ENCODE data around the gene DEFB108B. TPM values are rescaled to one million over a fixed set of nuclear protein-coding genes. Genes with fewer than 3 reads are reported as not detected.

The DEFB108B gene
- total RNA-seq, 1 experiment from 2014 or later: not detected

DNA sequence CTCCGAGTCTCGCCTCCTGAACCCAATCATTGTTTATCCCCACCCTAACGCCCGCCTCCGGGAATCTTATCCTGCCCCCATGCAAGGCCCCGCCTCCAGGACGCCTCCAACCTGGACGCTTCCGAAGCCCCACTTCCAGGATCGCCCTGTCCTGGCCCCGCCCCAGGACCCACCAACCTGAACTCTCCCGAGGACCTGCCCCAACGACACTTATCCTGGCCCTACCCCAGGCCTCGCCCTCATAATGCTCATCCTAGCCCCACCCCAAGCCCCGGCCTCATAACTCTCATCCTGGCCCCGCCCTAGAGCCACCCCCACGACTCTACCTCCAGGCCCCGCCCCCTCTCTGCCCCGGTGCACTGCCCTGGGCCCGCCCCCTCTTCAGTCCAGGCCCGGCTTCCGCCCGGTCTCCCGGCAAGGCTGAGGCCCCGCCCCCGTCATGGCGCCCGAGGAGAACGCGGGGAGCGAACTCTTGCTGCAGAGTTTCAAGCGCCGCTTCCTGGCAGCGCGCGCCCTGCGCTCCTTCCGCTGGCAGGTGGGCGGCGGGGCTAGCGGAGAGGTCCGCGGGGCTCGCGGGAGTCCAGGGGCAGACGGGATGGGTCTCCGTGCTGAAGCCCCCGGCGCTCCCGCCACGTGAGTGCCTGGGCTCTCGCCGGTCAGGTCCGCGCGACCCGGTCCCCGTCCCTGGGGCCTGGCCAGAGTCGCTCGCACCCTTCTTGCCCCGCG is 45.7 kb upstream of the DEFB108B start (continued):
- TF ChIP-seq, protein P1, sequence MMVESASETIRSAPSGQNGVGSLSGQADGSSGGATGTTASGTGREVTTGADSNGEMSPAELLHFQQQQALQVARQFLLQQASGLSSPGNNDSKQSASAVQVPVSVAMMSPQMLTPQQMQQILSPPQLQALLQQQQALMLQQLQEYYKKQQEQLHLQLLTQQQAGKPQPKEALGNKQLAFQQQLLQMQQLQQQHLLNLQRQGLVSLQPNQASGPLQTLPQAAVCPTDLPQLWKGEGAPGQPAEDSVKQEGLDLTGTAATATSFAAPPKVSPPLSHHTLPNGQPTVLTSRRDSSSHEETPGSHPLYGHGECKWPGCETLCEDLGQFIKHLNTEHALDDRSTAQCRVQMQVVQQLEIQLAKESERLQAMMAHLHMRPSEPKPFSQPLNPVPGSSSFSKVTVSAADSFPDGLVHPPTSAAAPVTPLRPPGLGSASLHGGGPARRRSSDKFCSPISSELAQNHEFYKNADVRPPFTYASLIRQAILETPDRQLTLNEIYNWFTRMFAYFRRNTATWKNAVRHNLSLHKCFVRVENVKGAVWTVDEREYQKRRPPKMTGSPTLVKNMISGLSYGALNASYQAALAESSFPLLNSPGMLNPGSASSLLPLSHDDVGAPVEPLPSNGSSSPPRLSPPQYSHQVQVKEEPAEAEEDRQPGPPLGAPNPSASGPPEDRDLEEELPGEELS (CRISPR knock-in tag; IDR thresholded peaks at IDR 0.05): peak; percentile 60; the same call in 1 of the 2 replicates
- TF ChIP-seq, protein P2, sequence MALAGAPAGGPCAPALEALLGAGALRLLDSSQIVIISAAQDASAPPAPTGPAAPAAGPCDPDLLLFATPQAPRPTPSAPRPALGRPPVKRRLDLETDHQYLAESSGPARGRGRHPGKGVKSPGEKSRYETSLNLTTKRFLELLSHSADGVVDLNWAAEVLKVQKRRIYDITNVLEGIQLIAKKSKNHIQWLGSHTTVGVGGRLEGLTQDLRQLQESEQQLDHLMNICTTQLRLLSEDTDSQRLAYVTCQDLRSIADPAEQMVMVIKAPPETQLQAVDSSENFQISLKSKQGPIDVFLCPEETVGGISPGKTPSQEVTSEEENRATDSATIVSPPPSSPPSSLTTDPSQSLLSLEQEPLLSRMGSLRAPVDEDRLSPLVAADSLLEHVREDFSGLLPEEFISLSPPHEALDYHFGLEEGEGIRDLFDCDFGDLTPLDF (CRISPR knock-in tag; IDR thresholded peaks at IDR 0.05): no peak
- TF ChIP-seq TEAD4 (CRISPR knock-in tag; IDR thresholded peaks at IDR 0.05) (0 out of 2 replicates have a peak, but pooled peaks have one; percentile 4), SP1 (CRISPR knock-in tag; conservative IDR thresholded peaks at IDR 0.05) (peak; percentile 85), SMAD4 (CRISPR knock-in tag; IDR thresholded peaks at IDR 0.05) (no peak), ETV6 (CRISPR knock-in tag; IDR thresholded peaks at IDR 0.05) (peak; percentile 74; the same call in 1 of the 2 replicates), CREM (CRISPR knock-in tag; IDR thresholded peaks at IDR 0.05) (peak; percentile 55; the same call in 1 of the 2 replicates), CREB1 (CRISPR knock-in tag; IDR thresholded peaks at IDR 0.05) (peak; percentile 21; the same call in 1 of the 2 replicates), ZBTB21 (CRISPR knock-in tag; IDR thresholded peaks at IDR 0.05; ENCODE audit: borderline replicate concordance) (peak; percentile 66; the same call in 1 of the 2 replicates), MYBL2 (CRISPR knock-in tag; IDR thresholded peaks at IDR 0.05) (0 out of 2 replicates have a peak, but pooled peaks have one; percentile 38), NR3C1 (CRISPR knock-in tag; conservative IDR thresholded peaks at IDR 0.05; ENCODE audit: low read depth) (no peak), ZNF138 (CRISPR knock-in tag; conservative IDR thresholded peaks at IDR 0.05) (0 out of 2 replicates have a peak, but pooled peaks have one; percentile 16), OVOL2 (CRISPR knock-in tag; IDR thresholded peaks at IDR 0.05; ENCODE audit: borderline replicate concordance) (no peak), TEAD1 (CRISPR knock-in tag; IDR thresholded peaks at IDR 0.05) (0 out of 2 replicates have a peak, but pooled peaks have one; percentile 40)
- TF ChIP-seq, protein P3, sequence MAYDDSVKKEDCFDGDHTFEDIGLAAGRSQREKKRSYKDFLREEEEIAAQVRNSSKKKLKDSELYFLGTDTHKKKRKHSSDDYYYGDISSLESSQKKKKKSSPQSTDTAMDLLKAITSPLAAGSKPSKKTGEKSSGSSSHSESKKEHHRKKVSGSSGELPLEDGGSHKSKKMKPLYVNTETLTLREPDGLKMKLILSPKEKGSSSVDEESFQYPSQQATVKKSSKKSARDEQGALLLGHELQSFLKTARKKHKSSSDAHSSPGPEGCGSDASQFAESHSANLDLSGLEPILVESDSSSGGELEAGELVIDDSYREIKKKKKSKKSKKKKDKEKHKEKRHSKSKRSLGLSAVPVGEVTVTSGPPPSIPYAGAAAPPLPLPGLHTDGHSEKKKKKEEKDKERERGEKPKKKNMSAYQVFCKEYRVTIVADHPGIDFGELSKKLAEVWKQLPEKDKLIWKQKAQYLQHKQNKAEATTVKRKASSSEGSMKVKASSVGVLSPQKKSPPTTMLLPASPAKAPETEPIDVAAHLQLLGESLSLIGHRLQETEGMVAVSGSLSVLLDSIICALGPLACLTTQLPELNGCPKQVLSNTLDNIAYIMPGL (CRISPR knock-in tag; IDR thresholded peaks at IDR 0.05): peak; percentile 83; the same call in 1 of the 2 replicates
- TF ChIP-seq, protein P4, sequence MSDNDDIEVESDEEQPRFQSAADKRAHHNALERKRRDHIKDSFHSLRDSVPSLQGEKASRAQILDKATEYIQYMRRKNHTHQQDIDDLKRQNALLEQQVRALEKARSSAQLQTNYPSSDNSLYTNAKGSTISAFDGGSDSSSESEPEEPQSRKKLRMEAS (CRISPR knock-in tag; IDR thresholded peaks at IDR 0.05): peak; percentile 81
- TF ChIP-seq, protein P5, sequence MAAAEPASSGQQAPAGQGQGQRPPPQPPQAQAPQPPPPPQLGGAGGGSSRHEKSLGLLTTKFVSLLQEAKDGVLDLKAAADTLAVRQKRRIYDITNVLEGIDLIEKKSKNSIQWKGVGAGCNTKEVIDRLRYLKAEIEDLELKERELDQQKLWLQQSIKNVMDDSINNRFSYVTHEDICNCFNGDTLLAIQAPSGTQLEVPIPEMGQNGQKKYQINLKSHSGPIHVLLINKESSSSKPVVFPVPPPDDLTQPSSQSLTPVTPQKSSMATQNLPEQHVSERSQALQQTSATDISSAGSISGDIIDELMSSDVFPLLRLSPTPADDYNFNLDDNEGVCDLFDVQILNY (CRISPR knock-in tag; IDR thresholded peaks at IDR 0.05): peak; percentile 24; the same call in 1 of the 2 replicates
- TF ChIP-seq, protein P6, sequence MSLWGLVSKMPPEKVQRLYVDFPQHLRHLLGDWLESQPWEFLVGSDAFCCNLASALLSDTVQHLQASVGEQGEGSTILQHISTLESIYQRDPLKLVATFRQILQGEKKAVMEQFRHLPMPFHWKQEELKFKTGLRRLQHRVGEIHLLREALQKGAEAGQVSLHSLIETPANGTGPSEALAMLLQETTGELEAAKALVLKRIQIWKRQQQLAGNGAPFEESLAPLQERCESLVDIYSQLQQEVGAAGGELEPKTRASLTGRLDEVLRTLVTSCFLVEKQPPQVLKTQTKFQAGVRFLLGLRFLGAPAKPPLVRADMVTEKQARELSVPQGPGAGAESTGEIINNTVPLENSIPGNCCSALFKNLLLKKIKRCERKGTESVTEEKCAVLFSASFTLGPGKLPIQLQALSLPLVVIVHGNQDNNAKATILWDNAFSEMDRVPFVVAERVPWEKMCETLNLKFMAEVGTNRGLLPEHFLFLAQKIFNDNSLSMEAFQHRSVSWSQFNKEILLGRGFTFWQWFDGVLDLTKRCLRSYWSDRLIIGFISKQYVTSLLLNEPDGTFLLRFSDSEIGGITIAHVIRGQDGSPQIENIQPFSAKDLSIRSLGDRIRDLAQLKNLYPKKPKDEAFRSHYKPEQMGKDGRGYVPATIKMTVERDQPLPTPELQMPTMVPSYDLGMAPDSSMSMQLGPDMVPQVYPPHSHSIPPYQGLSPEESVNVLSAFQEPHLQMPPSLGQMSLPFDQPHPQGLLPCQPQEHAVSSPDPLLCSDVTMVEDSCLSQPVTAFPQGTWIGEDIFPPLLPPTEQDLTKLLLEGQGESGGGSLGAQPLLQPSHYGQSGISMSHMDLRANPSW (CRISPR knock-in tag; conservative IDR thresholded peaks at IDR 0.05; ENCODE audit: low read depth): no peak
- TF ChIP-seq, protein P7, sequence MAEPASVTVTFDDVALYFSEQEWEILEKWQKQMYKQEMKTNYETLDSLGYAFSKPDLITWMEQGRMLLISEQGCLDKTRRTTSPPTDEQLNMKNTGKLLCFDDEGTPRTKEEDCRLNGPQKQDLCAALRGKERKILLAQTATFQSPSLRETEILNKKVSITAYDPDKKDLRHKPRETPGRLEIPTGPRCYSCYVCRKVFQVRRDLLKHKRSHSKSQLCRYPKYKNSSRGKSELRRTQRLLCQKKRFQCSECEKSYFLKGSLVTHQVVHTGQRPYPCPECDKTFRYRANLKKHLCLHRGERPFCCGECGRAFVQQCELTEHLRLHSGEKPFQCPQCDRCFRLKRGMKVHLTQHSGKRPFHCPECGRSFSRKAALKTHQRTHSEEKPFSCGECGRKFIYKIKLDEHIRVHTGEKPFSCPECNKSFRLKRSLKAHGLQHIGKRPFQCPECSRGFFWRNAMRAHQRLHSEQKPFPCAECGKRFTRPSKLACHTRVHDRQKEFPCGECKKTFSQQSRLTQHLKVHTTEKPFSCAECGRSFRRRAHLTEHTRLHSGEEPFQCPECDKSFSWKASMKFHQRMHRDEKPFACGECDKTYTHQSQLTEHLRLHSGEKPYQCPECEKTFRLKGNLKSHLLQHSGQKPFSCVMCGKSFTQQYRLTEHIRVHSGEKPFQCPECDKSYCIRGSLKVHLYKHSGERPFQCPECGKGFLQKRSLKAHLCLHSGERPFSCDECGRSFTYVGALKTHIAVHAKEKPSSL (CRISPR knock-in tag; conservative IDR thresholded peaks at IDR 0.05): no peak
- TF ChIP-seq, protein P8, sequence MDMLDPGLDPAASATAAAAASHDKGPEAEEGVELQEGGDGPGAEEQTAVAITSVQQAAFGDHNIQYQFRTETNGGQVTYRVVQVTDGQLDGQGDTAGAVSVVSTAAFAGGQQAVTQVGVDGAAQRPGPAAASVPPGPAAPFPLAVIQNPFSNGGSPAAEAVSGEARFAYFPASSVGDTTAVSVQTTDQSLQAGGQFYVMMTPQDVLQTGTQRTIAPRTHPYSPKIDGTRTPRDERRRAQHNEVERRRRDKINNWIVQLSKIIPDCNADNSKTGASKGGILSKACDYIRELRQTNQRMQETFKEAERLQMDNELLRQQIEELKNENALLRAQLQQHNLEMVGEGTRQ (CRISPR knock-in tag; IDR thresholded peaks at IDR 0.05): peak; percentile 56
